Measurements from ENCODE around the gene EFNA5.

- no peak for TF ChIP-seq CTCF (conservative IDR thresholded peaks at IDR 0.05; ENCODE audit: low read depth in 2 of 2)
- no peak for TF ChIP-seq EZH2phosphoT487 (IDR thresholded peaks at IDR 0.05; ENCODE audit: unreplicated experiment)
These were observed 223.2 kb downstream of the EFNA5 start for GRCh38 chr5:107447587-107447986.
